Stimulated activated naive CD8-positive, alpha-beta T cell treated with anti-CD3 and anti-CD28 coated beads, Interleukin-15, amount 100 ng/mL, for 72 hours (primary cell): ENCODE measurements around the gene HAGH.

Source experiments
- ATAC-seq: fragments of 150-1000 bp; cut with Tn5 transposase; 2 replicates; pipeline ENCODE4 v1.10.0; 2021; ENCODE audit warnings: mild to moderate bottlenecking, moderate library complexity
- DNase-seq, 2 donors: peaks; one replicate each; pipeline ENCODE4 v3.0.0; 2021 to 2022
- H3K27ac Mint-ChIP-seq, 2 donors: one replicate each; pipeline ENCODE4 v1.8.0; 2022; ENCODE audit warnings: mild to moderate bottlenecking in 2 of 2, mixed read lengths in 2 of 2, moderate library complexity in 2 of 2
- H3K27me3 Mint-ChIP-seq: one replicate; pipeline ENCODE4 v1.8.0; 2022; ENCODE audit warnings: mixed read lengths
- H3K4me1 Mint-ChIP-seq: one replicate; pipeline ENCODE4 v1.8.0; 2022; ENCODE audit warnings: mild to moderate bottlenecking, mixed read lengths
- H3K4me3 Mint-ChIP-seq, 2 donors: one replicate each; pipeline ENCODE4 v1.8.0; 2022; ENCODE audit warnings: mild to moderate bottlenecking in 2 of 2, mixed read lengths in 2 of 2, moderate library complexity in 1 of 2
- H3K9me3 Mint-ChIP-seq, 2 donors: one replicate each; pipeline ENCODE4 v1.8.0; 2022; ENCODE audit warnings: mixed read lengths in 2 of 2

Gene HAGH

GRCh38 chr16:1769402-1770300 lies 57.0 kb downstream of the HAGH start:
- DNase-seq (no peak), ATAC-seq (no peak)
- Mint-ChIP-seq H3K4me1 (peaks cover 42% of the 10 kb centered on the region), H3K9me3 (no peaks in the 10 kb centered on the region), H3K27ac (peak overlapping the region in 1 of 2 donors; percentile 88), H3K4me3 (peak overlapping the region; percentile 85 to 93), H3K27me3 (no peaks in the 10 kb centered on the region)

- no peaks in the 10 kb centered on the region for H3K27me3 Mint-ChIP-seq
- no peaks in the 10 kb centered on the region for H3K9me3 Mint-ChIP-seq
- peaks cover 37% of the 10 kb centered on the region for H3K4me1 Mint-ChIP-seq
- ATAC-seq: no peak
- H3K27ac Mint-ChIP-seq: peak overlapping the region in 1 of 2 donors; percentile 57
- H3K4me3 Mint-ChIP-seq: peak overlapping the region in 1 of 2 donors; percentile 12
- no peak for DNase-seq
Measured at GRCh38 chr16:1768767-1769401, 57.7 kb downstream of the HAGH start.

- H3K27me3 Mint-ChIP-seq: no peaks in the 10 kb centered on the region
- peaks cover 35% of the 10 kb centered on the region for H3K4me1 Mint-ChIP-seq
- no peaks in the 10 kb centered on the region for H3K9me3 Mint-ChIP-seq
- DNase-seq: no peak
- ATAC-seq: no peak
- H3K4me3 Mint-ChIP-seq: peak overlapping the region in 1 of 2 donors; percentile 17
- H3K27ac Mint-ChIP-seq: peak overlapping the region in 1 of 2 donors; percentile 68
Measured at GRCh38 chr16:1768061-1768766, 58.4 kb downstream of the HAGH start.

DNA sequence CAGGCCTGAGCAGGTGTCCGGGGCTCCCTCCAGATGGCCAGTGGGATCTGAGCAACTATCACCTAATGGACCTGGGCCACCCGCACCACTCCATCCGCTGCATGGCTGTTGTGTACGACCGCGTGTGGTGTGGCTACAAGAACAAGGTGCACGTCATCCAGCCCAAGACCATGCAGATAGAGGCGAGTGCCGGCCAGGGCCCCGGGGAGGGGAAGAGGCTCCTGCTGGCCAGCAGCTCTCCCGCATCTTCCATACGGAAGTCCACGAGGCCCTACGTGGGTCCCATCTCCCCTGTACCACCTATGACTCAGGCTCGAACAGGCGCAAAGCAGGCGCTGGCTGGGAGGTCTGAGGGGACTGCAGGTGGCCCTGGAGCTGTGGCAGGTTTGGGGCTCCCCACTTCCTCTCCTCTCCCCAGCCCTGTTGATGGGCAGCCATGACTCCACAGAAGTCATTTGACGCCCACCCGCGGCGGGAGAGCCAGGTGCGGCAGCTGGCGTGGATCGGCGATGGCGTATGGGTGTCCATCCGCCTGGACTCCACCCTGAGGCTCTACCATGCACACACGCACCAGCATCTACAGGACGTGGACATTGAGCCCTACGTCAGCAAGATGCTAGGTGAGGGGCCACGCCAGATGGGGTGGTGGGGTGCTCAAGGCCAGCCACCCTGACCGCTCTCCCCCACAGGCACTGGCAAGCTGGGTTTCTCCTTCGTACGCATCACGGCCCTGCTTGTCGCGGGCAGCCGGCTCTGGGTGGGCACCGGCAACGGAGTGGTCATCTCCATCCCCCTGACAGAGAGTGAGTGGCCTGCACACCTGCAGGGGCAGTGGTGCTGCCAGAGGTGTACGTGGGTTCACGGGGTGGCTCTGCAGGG lies 59.3 kb downstream of the HAGH start:
- no peak overlapping the region for H3K4me3 Mint-ChIP-seq
- no peaks in the 10 kb centered on the region for H3K9me3 Mint-ChIP-seq
- no peaks in the 10 kb centered on the region for H3K27me3 Mint-ChIP-seq
- peak overlapping the region in 1 of 2 donors; percentile 68 for H3K27ac Mint-ChIP-seq
- DNase-seq: no peak
- H3K4me1 Mint-ChIP-seq: peaks cover 34% of the 10 kb centered on the region
- ATAC-seq: no peak

GRCh38 chr16:1766701-1767100 lies 59.9 kb downstream of the HAGH start:
- H3K4me1 Mint-ChIP-seq: peaks cover 28% of the 10 kb centered on the region
- ATAC-seq (no peak), DNase-seq (no peak)
- H3K27ac Mint-ChIP-seq: peak overlapping the region in 1 of 2 donors; percentile 49
- no peak overlapping the region for H3K4me3 Mint-ChIP-seq
- no peaks in the 10 kb centered on the region for H3K27me3 Mint-ChIP-seq
- no peaks in the 10 kb centered on the region for H3K9me3 Mint-ChIP-seq

DNA sequence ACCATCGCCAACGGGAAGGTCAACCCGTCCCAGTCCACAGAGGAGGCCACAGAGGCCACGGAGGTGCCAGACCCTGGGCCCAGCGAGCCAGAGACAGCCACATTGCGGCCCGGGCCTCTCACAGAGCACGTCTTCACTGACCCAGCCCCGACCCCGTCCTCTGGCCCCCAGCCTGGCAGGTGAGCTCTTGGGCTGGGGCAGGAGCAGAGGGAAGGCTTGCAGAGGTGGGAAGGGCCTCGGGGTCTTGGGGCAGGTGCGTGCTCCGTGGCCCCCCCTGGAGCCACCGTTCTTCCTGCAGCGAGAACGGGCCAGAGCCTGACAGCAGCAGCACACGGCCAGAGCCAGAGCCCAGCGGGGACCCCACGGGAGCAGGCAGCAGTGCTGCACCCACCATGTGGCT lies 60.4 kb downstream of the HAGH start:
- Mint-ChIP-seq H3K4me3 (no peak overlapping the region), H3K27ac (no peak overlapping the region), H3K4me1 (peaks cover 27% of the 10 kb centered on the region), H3K9me3 (no peaks in the 10 kb centered on the region), H3K27me3 (no peaks in the 10 kb centered on the region)
- DNase-seq (no peak), ATAC-seq (no peak)

DNA sequence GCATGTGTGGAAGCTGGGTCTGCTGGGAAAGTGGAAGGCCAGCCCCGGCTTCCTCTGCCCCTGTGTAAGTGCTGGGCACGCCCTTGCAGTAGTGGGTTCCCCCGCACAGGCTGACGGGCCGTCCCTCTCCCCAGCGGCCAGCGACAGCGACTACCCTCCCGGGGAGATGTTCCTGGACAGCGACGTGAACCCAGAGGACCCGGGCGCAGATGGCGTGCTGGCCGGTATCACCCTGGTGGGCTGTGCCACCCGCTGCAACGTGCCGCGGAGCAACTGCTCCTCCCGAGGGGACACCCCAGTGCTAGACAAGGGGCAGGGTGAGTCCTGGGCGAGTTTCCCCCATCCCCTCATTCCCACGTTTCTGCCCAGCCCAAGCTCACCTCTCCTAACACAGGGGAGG lies 60.8 kb downstream of the HAGH start:
- H3K27me3 Mint-ChIP-seq: no peaks in the 10 kb centered on the region
- ATAC-seq (no peak), DNase-seq (no peak)
- H3K4me3 Mint-ChIP-seq: no peak overlapping the region
- H3K4me1 Mint-ChIP-seq: peaks cover 27% of the 10 kb centered on the region
- H3K9me3 Mint-ChIP-seq: no peaks in the 10 kb centered on the region
- no peak overlapping the region for H3K27ac Mint-ChIP-seq

GRCh38 chr16:1764971-1765370 lies 61.7 kb downstream of the HAGH start:
- peaks cover 20% of the 10 kb centered on the region for H3K4me1 Mint-ChIP-seq
- H3K27me3 Mint-ChIP-seq: no peaks in the 10 kb centered on the region
- no peak overlapping the region for H3K27ac Mint-ChIP-seq
- H3K9me3 Mint-ChIP-seq: no peaks in the 10 kb centered on the region
- DNase-seq: no peak
- H3K4me3 Mint-ChIP-seq: no peak overlapping the region
- ATAC-seq: no peak

- Mint-ChIP-seq H3K27ac (no peak overlapping the region), H3K27me3 (no peaks in the 10 kb centered on the region), H3K9me3 (no peaks in the 10 kb centered on the region), H3K4me1 (peaks cover 9% of the 10 kb centered on the region), H3K4me3 (no peak overlapping the region)
- DNase-seq (no peak), ATAC-seq (no peak)
Measured at GRCh38 chr16:1763521-1764511, 62.8 kb downstream of the HAGH start.

DNA sequence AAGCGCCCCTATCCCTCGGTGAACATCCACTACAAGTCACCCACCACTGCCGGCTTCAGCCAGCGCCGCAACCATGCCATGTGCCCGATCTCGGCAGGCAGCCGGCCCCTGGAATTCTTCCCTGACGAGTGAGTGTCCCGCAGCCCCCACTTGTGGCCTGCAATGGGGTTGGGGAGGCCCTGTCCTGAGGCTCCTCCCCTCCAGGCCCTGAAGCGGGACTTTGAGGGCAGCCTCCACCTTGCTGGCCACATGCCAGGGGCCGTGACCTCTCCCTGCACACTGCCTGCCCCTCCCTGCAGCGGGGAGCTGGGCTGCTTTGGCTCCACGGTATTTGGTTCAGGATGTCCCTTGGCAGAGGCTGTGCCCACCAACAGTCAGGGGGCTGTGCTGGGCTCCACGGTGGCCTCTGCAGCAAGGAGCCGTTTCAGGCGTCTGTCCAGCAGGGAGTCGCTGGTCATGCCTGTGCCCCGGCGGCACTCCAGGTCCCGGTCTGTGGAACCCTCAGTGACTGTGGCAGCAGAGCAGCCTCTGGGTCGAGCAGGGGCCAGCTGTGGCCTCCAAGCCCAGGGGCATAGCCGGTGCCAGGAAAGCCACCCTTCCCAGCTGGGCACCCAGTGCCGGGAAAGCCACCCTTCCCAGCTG lies 63.6 kb downstream of the HAGH start:
- Mint-ChIP-seq H3K27me3 (no peaks in the 10 kb centered on the region), H3K9me3 (no peaks in the 10 kb centered on the region), H3K27ac (no peak overlapping the region), H3K4me1 (peaks cover under 1% of the 10 kb centered on the region), H3K4me3 (no peak overlapping the region)
- ATAC-seq (no peak), DNase-seq (no peak)

DNA sequence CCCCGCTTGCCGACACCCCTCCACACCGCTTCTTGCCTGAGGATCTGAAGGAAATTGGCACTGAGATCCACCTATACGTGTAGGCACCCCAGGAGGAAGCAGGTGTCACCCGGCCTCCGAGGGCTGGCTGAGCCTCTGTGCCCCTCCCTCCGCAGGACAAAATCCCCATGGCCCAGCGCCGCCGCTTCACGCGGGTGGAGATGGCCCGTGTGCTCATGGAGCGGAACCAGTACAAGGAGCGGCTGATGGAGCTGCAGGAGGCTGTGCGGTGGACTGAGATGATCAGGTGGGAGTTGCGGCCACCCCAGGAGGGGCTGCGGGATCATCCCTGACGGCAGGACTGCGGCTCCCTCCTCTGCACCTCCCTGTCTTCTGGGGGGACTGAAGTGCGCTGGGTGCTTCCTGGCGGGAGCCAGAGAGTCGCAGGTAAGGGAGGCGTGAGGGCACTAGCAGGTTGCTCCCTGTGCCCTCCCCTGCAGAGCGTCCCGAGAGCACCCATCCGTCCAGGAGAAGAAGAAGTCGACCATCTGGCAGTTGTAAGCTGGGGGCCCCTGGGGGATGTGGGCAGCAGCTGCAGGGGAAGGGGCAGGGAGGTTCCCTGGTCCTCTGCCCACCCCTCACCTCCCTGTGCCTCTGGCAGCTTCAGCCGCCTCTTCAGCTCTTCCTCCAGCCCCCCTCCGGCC lies 64.3 kb downstream of the HAGH start:
- DNase-seq: no peak
- no peak overlapping the region for H3K27ac Mint-ChIP-seq
- H3K27me3 Mint-ChIP-seq: no peaks in the 10 kb centered on the region
- H3K4me1 Mint-ChIP-seq: peaks cover 6% of the 10 kb centered on the region
- no peaks in the 10 kb centered on the region for H3K9me3 Mint-ChIP-seq
- ATAC-seq: no peak
- H3K4me3 Mint-ChIP-seq: no peak overlapping the region

DNA sequence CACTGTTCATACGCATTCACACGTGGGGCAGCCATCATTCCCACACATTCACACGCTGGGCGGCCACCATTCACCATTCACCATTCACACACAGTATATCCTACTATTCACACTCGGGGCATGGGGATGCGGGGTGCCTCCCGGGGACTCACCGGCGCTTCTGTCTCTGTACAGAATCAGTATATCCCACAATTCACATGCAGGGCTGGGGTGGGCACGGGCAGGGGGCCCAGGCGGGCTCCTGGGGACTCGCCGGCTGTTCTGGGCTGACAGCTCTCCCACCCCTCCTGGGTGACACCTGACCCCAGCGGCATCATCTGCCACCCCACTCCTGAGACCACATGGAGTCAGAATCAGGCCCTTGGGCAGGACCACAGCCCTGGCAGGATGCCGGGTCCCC lies 64.9 kb downstream of the HAGH start:
- Mint-ChIP-seq H3K9me3 (no peaks in the 10 kb centered on the region), H3K27me3 (no peaks in the 10 kb centered on the region), H3K27ac (peak overlapping the region in 1 of 2 donors; percentile 8), H3K4me3 (no peak overlapping the region), H3K4me1 (peaks cover 12% of the 10 kb centered on the region)
- no peak for ATAC-seq
- no peak for DNase-seq

DNA sequence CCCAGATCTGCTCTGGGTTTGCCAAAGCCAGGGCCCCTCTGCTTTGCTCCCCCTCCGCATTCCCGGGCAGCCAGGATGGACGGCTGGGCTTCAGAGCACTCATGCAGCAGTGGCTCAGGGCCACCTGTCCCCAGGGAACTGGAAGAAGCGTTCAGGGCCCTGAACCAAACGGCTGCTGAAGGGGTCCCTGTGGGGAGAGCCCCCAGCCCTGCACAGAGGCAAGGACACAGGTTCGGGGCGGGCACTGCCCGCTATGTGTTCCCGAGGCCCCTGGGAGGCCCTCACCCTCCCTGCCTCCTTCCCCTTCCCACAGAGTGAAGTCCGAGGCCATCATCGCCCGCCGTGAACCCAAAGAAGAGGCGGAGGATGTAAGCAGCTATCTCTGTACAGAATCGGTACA lies 65.7 kb downstream of the HAGH start:
- Mint-ChIP-seq H3K4me1 (peaks cover 16% of the 10 kb centered on the region), H3K9me3 (no peaks in the 10 kb centered on the region), H3K27me3 (no peaks in the 10 kb centered on the region), H3K4me3 (no peak overlapping the region), H3K27ac (peak overlapping the region in 1 of 2 donors; percentile 23)
- DNase-seq (no peak), ATAC-seq (no peak)
